Stimulated activated CD8-positive, alpha-beta memory T cell treated with anti-CD3 and anti-CD28 coated beads, Interleukin-4, amount 100 ng/mL, for 48 hours (primary cell): ENCODE data around the gene KLF7.

Source experiments
- DNase-seq: peaks from one replicate; pipeline ENCODE4 v3.0.0-alpha.2; 2020

The KLF7 gene

GRCh38 chr2:207122651-207123334, 43.0 kb downstream of the KLF7 start:
- no peak for DNase-seq

GRCh38 chr2:207121784-207122183, 44.0 kb downstream of the KLF7 start:
- no peak for DNase-seq

- DNase-seq, result no peak
These were observed 46.7 kb downstream of the KLF7 start for GRCh38 chr2:207119048-207119447.

GRCh38 chr2:207117668-207118067, 48.1 kb downstream of the KLF7 start:
- no peak for DNase-seq

GRCh38 chr2:207115715-207116364, 49.9 kb downstream of the KLF7 start:
- no peak for DNase-seq

GRCh38 chr2:207113414-207113813, 52.3 kb downstream of the KLF7 start:
- DNase-seq, result no peak

GRCh38 chr2:207112785-207113184, 53.0 kb downstream of the KLF7 start:
- no peak for DNase-seq

- DNase-seq, result no peak
These were observed 53.4 kb downstream of the KLF7 start for GRCh38 chr2:207112383-207112782.

- DNase-seq, result no peak
These were observed 54.0 kb downstream of the KLF7 start for GRCh38 chr2:207111757-207112156.

- DNase-seq, result no peak
These were observed 55.0 kb downstream of the KLF7 start for GRCh38 chr2:207110715-207111114.

GRCh38 chr2:207110310-207110709, 55.4 kb downstream of the KLF7 start:
- DNase-seq, result no peak

GRCh38 chr2:207109768-207110167, 56.0 kb downstream of the KLF7 start:
- no peak for DNase-seq

- DNase-seq, result no peak
These were observed 57.3 kb downstream of the KLF7 start for GRCh38 chr2:207108440-207108839.

GRCh38 chr2:207107551-207107950, 58.2 kb downstream of the KLF7 start:
- no peak for DNase-seq

GRCh38 chr2:207107131-207107530, 58.6 kb downstream of the KLF7 start:
- DNase-seq, result no peak

- no peak for DNase-seq
These were observed 62.6 kb downstream of the KLF7 start for GRCh38 chr2:207103132-207103531.

GRCh38 chr2:207101984-207102383, 63.8 kb downstream of the KLF7 start:
- no peak for DNase-seq

- DNase-seq, result no peak
These were observed 68.5 kb downstream of the KLF7 start for GRCh38 chr2:207097278-207097677.

GRCh38 chr2:207095963-207096362, 69.8 kb downstream of the KLF7 start:
- DNase-seq, result no peak

GRCh38 chr2:207093234-207093633, 72.5 kb downstream of the KLF7 start:
- DNase-seq, result no peak

- DNase-seq, result no peak
These were observed 72.9 kb downstream of the KLF7 start for GRCh38 chr2:207092818-207093217.

GRCh38 chr2:207091928-207092327, 73.8 kb downstream of the KLF7 start:
- DNase-seq, result no peak

- DNase-seq, result no peak
These were observed 74.6 kb downstream of the KLF7 start for GRCh38 chr2:207091176-207091575.

- DNase-seq, result no peak
These were observed 75.4 kb downstream of the KLF7 start for GRCh38 chr2:207090389-207090788.

GRCh38 chr2:207088839-207089238, 76.9 kb downstream of the KLF7 start:
- DNase-seq, result no peak
